ENCODE measurements around the gene DGKD. TPM values are rescaled to one million over a fixed set of nuclear protein-coding genes. Genes with fewer than 3 reads are reported as not detected.

The DGKD gene
- total RNA-seq, 1 donor from 2014 or later: 17.7 TPM

GRCh38 chr2:233490831-233491230 is 136.5 kb downstream of the DGKD start:
- Mint-ChIP-seq H3K36me3 (ENCODE audit: low read depth, unreplicated experiment) (peaks cover 6% of the 10 kb centered on the region), H3K9me3 (ENCODE audit: unreplicated experiment) (no peaks in the 10 kb centered on the region), H3K4me3 (ENCODE audit: unreplicated experiment) (no peak overlapping the region), H3K27ac (ENCODE audit: unreplicated experiment) (no peak overlapping the region), H3K27me3 (ENCODE audit: low read depth, unreplicated experiment) (no peaks in the 10 kb centered on the region), H3K4me1 (ENCODE audit: low read depth, unreplicated experiment) (peaks cover 30% of the 10 kb centered on the region)
- Histone ChIP-seq H2AFZ (ENCODE audit: low read depth, low read length) (no peak overlapping the region), H3K27ac (ENCODE audit: low read depth, low read length) (no peak overlapping the region), H3K36me3 (ENCODE audit: insufficient read depth, low read length) (peaks cover 4% of the 10 kb centered on the region), H3K79me2 (ENCODE audit: insufficient read depth, low read length) (no peaks in the 10 kb centered on the region), H3K9ac (ENCODE audit: low read length) (no peak overlapping the region), H3K4me2 (ENCODE audit: low read length) (no peak overlapping the region), H3K9me3 (ENCODE audit: insufficient read depth, low read depth, low read length) (no peaks in the 10 kb centered on the region), H3K27me3 (ENCODE audit: insufficient read depth, low read length) (no peaks in the 10 kb centered on the region), H3K4me3 (ENCODE audit: insufficient read depth, low read depth, low read length) (no peak overlapping the region), H3K4me1 (ENCODE audit: insufficient read depth, low read length) (peaks cover 31% of the 10 kb centered on the region), H4K20me1 (ENCODE audit: insufficient read depth, low read length) (no peaks in the 10 kb centered on the region)
- FAIRE-seq: no peak
- no peak for DNase-seq (ENCODE audit: low read depth)
- TF ChIP-seq EZH2 (IDR thresholded peaks at IDR 0.05; ENCODE audit: insufficient read depth, low read length) (no peak), CTCF (IDR thresholded peaks at IDR 0.05; ENCODE audit: insufficient read depth, low read depth, low read length) (no peak)

DNA sequence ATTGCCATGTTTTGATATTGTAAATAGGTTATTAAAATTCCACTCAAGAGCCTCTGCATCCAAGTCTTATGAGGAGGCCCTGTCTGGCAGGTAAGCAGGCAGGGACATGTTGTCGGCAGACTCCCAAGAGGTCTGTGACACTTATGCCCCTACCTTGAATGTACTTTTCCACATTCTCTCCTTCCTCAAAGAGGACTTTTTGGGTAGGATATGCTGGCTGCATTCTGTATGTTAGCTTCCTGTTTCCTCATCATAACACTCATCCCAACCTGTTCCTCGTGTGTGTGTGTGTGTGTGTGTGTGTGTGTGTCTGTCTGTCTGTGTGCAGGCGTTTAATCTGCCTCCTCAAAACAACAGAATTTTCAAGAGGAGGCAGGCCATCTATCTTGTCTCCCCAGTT is 137.0 kb downstream of the DGKD start:
- Histone ChIP-seq H4K20me1 (ENCODE audit: insufficient read depth, low read length) (no peaks in the 10 kb centered on the region), H3K27me3 (ENCODE audit: insufficient read depth, low read length) (no peaks in the 10 kb centered on the region), H3K27ac (ENCODE audit: low read depth, low read length) (no peak overlapping the region), H3K4me1 (ENCODE audit: insufficient read depth, low read length) (peaks cover 26% of the 10 kb centered on the region), H3K9ac (ENCODE audit: low read length) (no peak overlapping the region), H3K79me2 (ENCODE audit: insufficient read depth, low read length) (no peaks in the 10 kb centered on the region), H3K36me3 (ENCODE audit: insufficient read depth, low read length) (peaks cover 5% of the 10 kb centered on the region), H2AFZ (ENCODE audit: low read depth, low read length) (no peak overlapping the region), H3K4me2 (ENCODE audit: low read length) (no peak overlapping the region), H3K9me3 (ENCODE audit: insufficient read depth, low read depth, low read length) (no peaks in the 10 kb centered on the region), H3K4me3 (ENCODE audit: insufficient read depth, low read depth, low read length) (no peak overlapping the region)
- no peak for FAIRE-seq
- Mint-ChIP-seq H3K4me3 (ENCODE audit: unreplicated experiment) (no peak overlapping the region), H3K36me3 (ENCODE audit: low read depth, unreplicated experiment) (peaks cover 5% of the 10 kb centered on the region), H3K9me3 (ENCODE audit: unreplicated experiment) (no peaks in the 10 kb centered on the region), H3K27me3 (ENCODE audit: low read depth, unreplicated experiment) (no peaks in the 10 kb centered on the region), H3K4me1 (ENCODE audit: low read depth, unreplicated experiment) (peaks cover 26% of the 10 kb centered on the region), H3K27ac (ENCODE audit: unreplicated experiment) (no peak overlapping the region)
- no peak for DNase-seq (ENCODE audit: low read depth)
- no peak for TF ChIP-seq CTCF (IDR thresholded peaks at IDR 0.05; ENCODE audit: insufficient read depth, low read depth, low read length)
- TF ChIP-seq EZH2 (IDR thresholded peaks at IDR 0.05; ENCODE audit: insufficient read depth, low read length): no peak

DNA sequence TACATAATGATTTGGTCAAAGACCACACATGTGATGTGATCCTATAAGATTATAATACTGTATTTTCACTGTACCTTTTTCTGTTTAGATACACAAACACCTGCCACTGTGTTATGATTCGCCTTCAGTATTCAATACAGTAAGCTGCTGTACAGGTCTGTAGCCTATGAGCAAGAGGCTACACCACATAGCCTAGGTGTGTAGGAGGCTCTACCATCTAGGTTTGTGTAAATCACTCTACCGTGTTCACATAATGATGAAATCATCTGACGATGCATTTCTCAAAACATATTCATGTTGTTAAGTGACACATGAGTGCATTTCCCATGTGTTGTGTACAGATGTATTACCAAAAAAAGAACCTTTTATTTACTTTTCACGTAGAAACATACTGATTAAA is 137.8 kb downstream of the DGKD start:
- peaks cover 20% of the 10 kb centered on the region for H3K4me1 ChIP-seq (ENCODE audit: insufficient read depth, low read length)
- no peaks in the 10 kb centered on the region for H3K9me3 ChIP-seq (ENCODE audit: insufficient read depth, low read depth, low read length)
- H4K20me1 ChIP-seq (ENCODE audit: insufficient read depth, low read length): no peaks in the 10 kb centered on the region
- Mint-ChIP-seq H3K4me3 (ENCODE audit: unreplicated experiment) (no peak overlapping the region), H3K36me3 (ENCODE audit: low read depth, unreplicated experiment) (peaks cover 5% of the 10 kb centered on the region), H3K4me1 (ENCODE audit: low read depth, unreplicated experiment) (peaks cover 18% of the 10 kb centered on the region), H3K27me3 (ENCODE audit: low read depth, unreplicated experiment) (no peaks in the 10 kb centered on the region), H3K27ac (ENCODE audit: unreplicated experiment) (no peak overlapping the region), H3K9me3 (ENCODE audit: unreplicated experiment) (no peaks in the 10 kb centered on the region)
- H3K79me2 ChIP-seq (ENCODE audit: insufficient read depth, low read length): no peaks in the 10 kb centered on the region
- TF ChIP-seq EZH2 (IDR thresholded peaks at IDR 0.05; ENCODE audit: insufficient read depth, low read length) (no peak), CTCF (IDR thresholded peaks at IDR 0.05; ENCODE audit: insufficient read depth, low read depth, low read length) (no peak)
- DNase-seq (ENCODE audit: low read depth) (no peak), FAIRE-seq (no peak)
- H3K4me3 ChIP-seq (ENCODE audit: insufficient read depth, low read depth, low read length): no peak overlapping the region
- H3K9ac ChIP-seq (ENCODE audit: low read length): no peak overlapping the region
- no peak overlapping the region for H3K27ac ChIP-seq (ENCODE audit: low read depth, low read length)
- no peaks in the 10 kb centered on the region for H3K27me3 ChIP-seq (ENCODE audit: insufficient read depth, low read length)
- H2AFZ ChIP-seq (ENCODE audit: low read depth, low read length): no peak overlapping the region
- peaks cover 6% of the 10 kb centered on the region for H3K36me3 ChIP-seq (ENCODE audit: insufficient read depth, low read length)
- no peak overlapping the region for H3K4me2 ChIP-seq (ENCODE audit: low read length)
